RWPE2 (cell line): ENCODE data around the gene SMPX.

Experiments used
- ATAC-seq: fragments of 200-7000 bp; cut with Tn5 transposase; 3 replicates; pipeline ENCODE4 v1.9.1; 2021; ENCODE audit warnings: low read depth
- DNase-seq: peaks from one replicate; pipeline ENCODE4 v3.0.0-alpha.2; 2020; ENCODE audit warnings: low spot score
- H3K27ac ChIP-seq: fragments of 450-650 bp; 2 replicates; pipeline ENCODE4 v1.5.1; 2017; ENCODE audit warnings: mild to moderate bottlenecking; ENCODE audit not compliant: poor library complexity, severe bottlenecking
- H3K27me3 ChIP-seq: fragments of 250-450 bp; sonication (Bioruptor Pico); 2 replicates; pipeline ENCODE4 v1.5.1; 2021; ENCODE audit warnings: mild to moderate bottlenecking, moderate library complexity; ENCODE audit not compliant: insufficient read depth, poor library complexity, severe bottlenecking
- H3K36me3 ChIP-seq: fragments of 250-450 bp; sonication (Bioruptor Pico); 2 replicates; pipeline ENCODE4 v1.5.1; 2020; ENCODE audit warnings: low read depth, mild to moderate bottlenecking, moderate library complexity
- H3K4me1 ChIP-seq: fragments of 250-450 bp; sonication (Bioruptor Pico); 2 replicates; pipeline ENCODE4 v1.5.1; 2021; ENCODE audit warnings: mild to moderate bottlenecking, moderate library complexity; ENCODE audit not compliant: insufficient read depth, poor library complexity, severe bottlenecking
- H3K4me3 ChIP-seq: fragments of 250-450 bp; sonication (Bioruptor Pico); 2 replicates; pipeline ENCODE4 v1.5.1; 2021; ENCODE audit warnings: mild to moderate bottlenecking, moderate library complexity; ENCODE audit not compliant: severe bottlenecking
- H3K9me3 ChIP-seq: fragments of 250-450 bp; sonication (Bioruptor Pico); 2 replicates; pipeline ENCODE4 v1.5.1; 2021; ENCODE audit warnings: mild to moderate bottlenecking, moderate library complexity; ENCODE audit not compliant: severe bottlenecking
- CTCF ChIP-seq: fragments of 450-650 bp; IDR thresholded peaks from one replicate; pipeline ENCODE4 v1.5.1; 2017; ENCODE audit warnings: mild to moderate bottlenecking, moderate library complexity; ENCODE audit not compliant: poor library complexity, severe bottlenecking

Gene SMPX

GRCh38 chrX:21718575-21718974 is 39.3 kb downstream of the SMPX start:
- H3K4me3 ChIP-seq: no peak overlapping the region
- no peak for TF ChIP-seq CTCF
- ATAC-seq: no peak
- no peaks in the 10 kb centered on the region for H3K27me3 ChIP-seq
- H3K27ac ChIP-seq: no peak overlapping the region
- DNase-seq: no peak
- no peaks in the 10 kb centered on the region for H3K36me3 ChIP-seq
- H3K4me1 ChIP-seq: no peaks in the 10 kb centered on the region
- no peaks in the 10 kb centered on the region for H3K9me3 ChIP-seq

DNA sequence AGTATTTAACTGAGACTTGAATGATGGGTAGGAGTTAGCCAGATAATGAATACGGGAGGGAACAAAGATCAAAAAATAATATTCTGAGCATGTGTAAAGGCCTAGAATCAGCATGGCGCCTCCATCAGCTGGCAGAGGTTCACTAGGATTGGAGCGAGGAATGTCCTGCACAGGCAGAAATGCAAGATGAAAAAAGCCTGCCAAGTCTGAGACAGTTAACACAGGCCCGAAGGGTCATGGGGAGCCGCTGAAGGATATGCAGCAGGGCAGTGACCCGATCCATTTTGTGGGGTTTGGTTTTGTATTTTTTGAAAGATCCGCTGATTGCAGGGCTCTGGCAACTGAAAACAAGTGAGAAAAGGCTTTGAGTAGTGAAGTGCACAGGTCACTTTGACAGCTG is 40.1 kb downstream of the SMPX start:
- DNase-seq (no peak), ATAC-seq (no peak)
- Histone ChIP-seq H3K4me3 (no peak overlapping the region), H3K27me3 (no peaks in the 10 kb centered on the region), H3K27ac (no peak overlapping the region), H3K9me3 (no peaks in the 10 kb centered on the region), H3K36me3 (no peaks in the 10 kb centered on the region), H3K4me1 (no peaks in the 10 kb centered on the region)
- TF ChIP-seq CTCF: no peak

DNA sequence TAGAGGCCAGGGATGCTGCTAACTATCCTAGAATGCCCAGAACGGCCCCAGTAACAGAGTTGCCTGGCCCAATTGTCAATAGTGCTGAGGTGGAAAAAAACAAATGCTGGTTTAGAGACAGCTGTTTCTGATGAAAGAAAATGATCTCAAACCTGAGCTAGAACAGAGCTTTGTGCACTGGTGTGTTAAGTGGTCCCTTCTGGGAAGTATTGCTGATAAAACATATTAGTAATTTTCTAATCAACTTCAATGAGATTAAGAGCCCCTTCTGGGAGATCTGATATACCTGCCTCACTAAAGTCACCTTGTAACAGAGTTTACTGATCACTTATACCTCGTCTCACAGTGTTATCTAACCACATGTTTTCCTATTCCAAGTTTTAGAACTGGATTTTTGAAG is 42.1 kb downstream of the SMPX start:
- TF ChIP-seq CTCF: no peak
- Histone ChIP-seq H3K27me3 (no peaks in the 10 kb centered on the region), H3K27ac (no peak overlapping the region), H3K36me3 (no peaks in the 10 kb centered on the region), H3K9me3 (no peaks in the 10 kb centered on the region), H3K4me3 (no peak overlapping the region), H3K4me1 (no peaks in the 10 kb centered on the region)
- DNase-seq: no peak
- no peak for ATAC-seq

GRCh38 chrX:21715337-21715736 is 42.6 kb downstream of the SMPX start:
- TF ChIP-seq CTCF: no peak

GRCh38 chrX:21711848-21712197 is 46.1 kb downstream of the SMPX start:
- Histone ChIP-seq H3K36me3 (no peaks in the 10 kb centered on the region), H3K4me1 (no peaks in the 10 kb centered on the region)

More at GRCh38 chrX:21715337-21715736, 42.6 kb downstream of the SMPX start:
- H3K4me3 ChIP-seq: no peak overlapping the region
- no peaks in the 10 kb centered on the region for H3K27me3 ChIP-seq
- DNase-seq (no peak), ATAC-seq (no peak)
- H3K4me1 ChIP-seq: no peaks in the 10 kb centered on the region
- H3K27ac ChIP-seq: no peak overlapping the region
- no peaks in the 10 kb centered on the region for H3K9me3 ChIP-seq
- H3K36me3 ChIP-seq: no peaks in the 10 kb centered on the region

More at GRCh38 chrX:21711848-21712197, 46.1 kb downstream of the SMPX start:
- no peak for TF ChIP-seq CTCF
- ATAC-seq (no peak), DNase-seq (no peak)
- H3K27me3 ChIP-seq: no peaks in the 10 kb centered on the region
- no peak overlapping the region for H3K4me3 ChIP-seq
- H3K9me3 ChIP-seq: no peaks in the 10 kb centered on the region
- H3K27ac ChIP-seq: no peak overlapping the region
